PC-9 (cell line): Measurements from ENCODE around the gene IPPK. TPM values are rescaled to one million over a fixed set of nuclear protein-coding genes. Genes with fewer than 3 reads are reported as not detected.

Source experiments
- BruUV-seq: library from RNA; stranded (reverse); fragments of 400-500 nt; replicated peaks from 2 replicates; lab custom pipeline; 2021; lab: Mats Ljungman, UMichigan
- CTCF ChIA-PET: fragments of 300-600 bp; sonication (Branson Sonifier 250); formaldehyde crosslinking; loops from one replicate; lab custom pipeline; 2022; ENCODE audit warnings: antibody characterized with exemption; lab: Charles Lee
- POLR2A ChIA-PET: fragments of 300-600 bp; sonication (Branson Sonifier 250); formaldehyde crosslinking; loops from one replicate; lab custom pipeline; 2022; ENCODE audit warnings: antibody characterized with exemption; ENCODE audit not compliant: unreplicated experiment; lab: Charles Lee
- DNase-seq, 2 experiments: peaks; one replicate each; pipeline versions ENCODE4 v3.0.0 to v3.0.0-alpha.2; 2015 to 2022; ENCODE audit warnings: mixed read lengths in 1 of 2
- H2AFZ ChIP-seq: fragments of 200-600 bp; sonication (generic); 2 replicates; pipeline ENCODE4 v1.8.1; 2017; ENCODE audit warnings: antibody characterized with exemption
- H3F3A ChIP-seq: fragments of 200-600 bp; sonication (generic); 2 replicates; pipeline ENCODE4 v1.8.1; 2017; ENCODE audit warnings: antibody characterized with exemption, mild to moderate bottlenecking, low read depth; ENCODE audit not compliant: insufficient read depth
- H3K27ac ChIP-seq: fragments of 200-600 bp; sonication (generic); 2 replicates; pipeline ENCODE4 v1.6.1; 2016; ENCODE audit warnings: mixed run types
- H3K27me3 ChIP-seq: fragments of 200-600 bp; sonication (generic); 2 replicates; pipeline ENCODE4 v1.6.1; 2016; ENCODE audit warnings: low read depth, mixed run types; ENCODE audit not compliant: insufficient read depth
- H3K36me3 ChIP-seq: fragments of 200-600 bp; sonication (generic); 2 replicates; pipeline ENCODE4 v1.6.1; 2016; ENCODE audit warnings: low read depth, mixed run types
- H3K4me1 ChIP-seq: fragments of 200-600 bp; sonication (generic); replicated peaks from 2 replicates; pipeline ENCODE4 v1.6.1; 2016; ENCODE audit warnings: mixed run types; ENCODE audit not compliant: insufficient read depth
- H3K4me2 ChIP-seq: fragments of 200-600 bp; sonication (generic); 2 replicates; pipeline ENCODE4 v1.6.1; 2017; ENCODE audit warnings: mixed run types
- H3K4me3 ChIP-seq: fragments of 200-600 bp; sonication (generic); 2 replicates; pipeline ENCODE4 v1.6.1; 2016; ENCODE audit warnings: mixed run types
- H3K79me2 ChIP-seq: fragments of 200-600 bp; sonication (generic); 2 replicates; pipeline ENCODE4 v1.6.1; 2017; ENCODE audit warnings: low read depth, mixed run types
- H3K9me2 ChIP-seq: fragments of 200-600 bp; sonication (generic); 2 replicates; pipeline ENCODE4 v1.8.1; 2017; ENCODE audit warnings: mild to moderate bottlenecking; ENCODE audit not compliant: insufficient read depth
- H3K9me3 ChIP-seq: fragments of 200-600 bp; sonication (generic); 2 replicates; pipeline ENCODE4 v1.8.1; 2016; ENCODE audit warnings: low read depth; ENCODE audit not compliant: insufficient read depth
- H4K20me1 ChIP-seq: fragments of 200-600 bp; sonication (generic); 2 replicates; pipeline ENCODE4 v1.8.1; 2017; ENCODE audit not compliant: insufficient read depth
- EZH2 ChIP-seq: fragments of 200-600 bp; sonication (generic); IDR thresholded peaks from 2 replicates; pipeline ENCODE4 v1.8.0; 2017; ENCODE audit warnings: antibody characterized with exemption, low read depth
- intact Hi-C: fragments of 100-400 bp; cut with micrococcal nuclease; formaldehyde crosslinking; loops from one replicate; pipeline ENCODE4 v1.10.0; 2022; ENCODE audit not compliant: unreplicated experiment
- total RNA-seq: library from RNA; stranded (reverse); gene quantifications from 2 replicates; pipeline ENCODE4 v1.2.3, GENCODE V29; 2021
- TF ChIP-seq, protein P1 (sequence below): fragments of 200-600 bp; sonication (generic); conservative IDR thresholded peaks from 2 replicates; pipeline ENCODE4 v1.6.1; 2017; ENCODE audit warnings: mixed run types, antibody characterized with exemption, mild to moderate bottlenecking, moderate library complexity

Gene IPPK
- total RNA-seq, 1 experiment from 2014 or later: 12.3 TPM

DNA sequence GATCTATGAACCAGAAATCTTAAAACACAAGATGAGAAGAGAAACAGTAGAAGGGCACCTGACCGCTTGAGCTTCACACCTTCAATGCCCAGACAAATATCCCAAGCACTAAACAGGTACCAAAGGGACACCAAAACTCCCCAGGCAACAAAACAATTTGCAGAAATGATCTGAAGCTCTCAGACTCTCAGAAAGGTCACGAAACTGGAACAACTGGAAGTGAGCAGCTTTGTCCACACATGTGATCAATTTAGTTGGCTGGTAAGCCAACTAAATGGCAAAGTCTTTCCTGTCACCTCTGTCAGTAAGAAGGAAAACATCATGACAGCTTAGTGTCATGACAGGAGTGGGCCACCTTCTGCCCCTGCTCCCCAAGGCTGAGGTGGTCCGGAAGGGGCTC, 4.1 kb downstream of the IPPK start:
- no peak overlapping the region for H3K4me2 ChIP-seq
- no peak overlapping the region for H2AFZ ChIP-seq
- H3K9me3 ChIP-seq: no peaks in the 10 kb centered on the region
- CTCF ChIA-PET: no interaction called here
- POLR2A ChIA-PET: no interaction called here
- TF ChIP-seq EZH2: no peak
- peaks cover 62% of the 10 kb centered on the region for H4K20me1 ChIP-seq
- no peaks in the 10 kb centered on the region for H3K27me3 ChIP-seq
- H3K27ac ChIP-seq: no peak overlapping the region
- intact Hi-C loops: no loop called here
- BruUV-seq: no TSS peak
- peaks cover 7% of the 10 kb centered on the region; the same call in 1 of the 2 replicates for H3K4me1 ChIP-seq
- 0 out of 2 replicates have a peak, but pooled peaks cover 9% of the 10 kb centered on the region for H3K36me3 ChIP-seq
- no peak for DNase-seq
- H3K4me3 ChIP-seq: no peak overlapping the region
- H3K9me2 ChIP-seq: no peaks in the 10 kb centered on the region
- peaks cover 96% of the 10 kb centered on the region for H3K79me2 ChIP-seq
- H3F3A ChIP-seq: peaks cover 6% of the 10 kb centered on the region

- intact Hi-C loops: no loop called here
- 0 out of 2 replicates have a peak, but pooled peaks cover 9% of the 10 kb centered on the region for H3K36me3 ChIP-seq
- no peak for TF ChIP-seq EZH2
- TF ChIP-seq, protein P1, sequence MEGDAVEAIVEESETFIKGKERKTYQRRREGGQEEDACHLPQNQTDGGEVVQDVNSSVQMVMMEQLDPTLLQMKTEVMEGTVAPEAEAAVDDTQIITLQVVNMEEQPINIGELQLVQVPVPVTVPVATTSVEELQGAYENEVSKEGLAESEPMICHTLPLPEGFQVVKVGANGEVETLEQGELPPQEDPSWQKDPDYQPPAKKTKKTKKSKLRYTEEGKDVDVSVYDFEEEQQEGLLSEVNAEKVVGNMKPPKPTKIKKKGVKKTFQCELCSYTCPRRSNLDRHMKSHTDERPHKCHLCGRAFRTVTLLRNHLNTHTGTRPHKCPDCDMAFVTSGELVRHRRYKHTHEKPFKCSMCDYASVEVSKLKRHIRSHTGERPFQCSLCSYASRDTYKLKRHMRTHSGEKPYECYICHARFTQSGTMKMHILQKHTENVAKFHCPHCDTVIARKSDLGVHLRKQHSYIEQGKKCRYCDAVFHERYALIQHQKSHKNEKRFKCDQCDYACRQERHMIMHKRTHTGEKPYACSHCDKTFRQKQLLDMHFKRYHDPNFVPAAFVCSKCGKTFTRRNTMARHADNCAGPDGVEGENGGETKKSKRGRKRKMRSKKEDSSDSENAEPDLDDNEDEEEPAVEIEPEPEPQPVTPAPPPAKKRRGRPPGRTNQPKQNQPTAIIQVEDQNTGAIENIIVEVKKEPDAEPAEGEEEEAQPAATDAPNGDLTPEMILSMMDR: no peak
- peaks cover 92% of the 10 kb centered on the region for H3K79me2 ChIP-seq
- H3K9me2 ChIP-seq: no peaks in the 10 kb centered on the region
- DNase-seq: no peak
- H4K20me1 ChIP-seq: peaks cover 74% of the 10 kb centered on the region
- no peak overlapping the region for H3K27ac ChIP-seq
- BruUV-seq: no TSS peak
- H3K27me3 ChIP-seq: no peaks in the 10 kb centered on the region
- ChIA-PET CTCF (no interaction called here), POLR2A (no interaction called here)
- no peak overlapping the region for H3K4me3 ChIP-seq
- no peak overlapping the region for H2AFZ ChIP-seq
- H3F3A ChIP-seq: no peaks in the 10 kb centered on the region
- peaks cover 7% of the 10 kb centered on the region; the same call in 1 of the 2 replicates for H3K4me1 ChIP-seq
- H3K9me3 ChIP-seq: no peaks in the 10 kb centered on the region
- no peak overlapping the region for H3K4me2 ChIP-seq
These were observed 5.4 kb downstream of the IPPK start for GRCh38 chr9:92664394-92665152.

DNA sequence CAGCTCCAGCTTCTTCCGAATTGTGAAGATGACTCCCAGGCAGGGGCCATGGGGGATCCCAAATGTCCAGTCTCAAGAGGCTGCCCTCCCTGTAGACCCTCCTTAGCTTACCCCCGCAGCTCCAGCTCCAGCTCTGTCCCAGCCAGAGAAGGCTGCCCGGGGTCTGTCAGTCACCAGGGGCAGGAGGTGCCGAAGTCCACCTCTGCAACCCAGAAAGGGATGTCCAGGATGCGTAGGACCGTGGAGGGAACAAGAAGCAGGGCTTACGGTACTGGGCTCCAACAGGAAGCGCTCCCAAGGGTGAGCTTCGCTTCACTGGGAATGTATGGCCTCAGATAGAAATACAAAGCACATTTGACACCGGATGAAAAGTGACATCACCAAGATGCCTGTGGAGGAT, 6.0 kb downstream of the IPPK start:
- H3K9me3 ChIP-seq: no peaks in the 10 kb centered on the region
- DNase-seq: no peak
- ChIA-PET POLR2A (no interaction called here), CTCF (no interaction called here)
- H3F3A ChIP-seq: no peaks in the 10 kb centered on the region
- peaks cover 74% of the 10 kb centered on the region for H4K20me1 ChIP-seq
- H3K36me3 ChIP-seq: 0 out of 2 replicates have a peak, but pooled peaks cover 11% of the 10 kb centered on the region
- H3K9me2 ChIP-seq: no peaks in the 10 kb centered on the region
- peaks cover 7% of the 10 kb centered on the region; the same call in 1 of the 2 replicates for H3K4me1 ChIP-seq
- no peak overlapping the region for H3K4me3 ChIP-seq
- intact Hi-C loops: no loop called here
- H3K4me2 ChIP-seq: no peak overlapping the region
- no peaks in the 10 kb centered on the region for H3K27me3 ChIP-seq
- no peak for TF ChIP-seq EZH2
- peaks cover 85% of the 10 kb centered on the region for H3K79me2 ChIP-seq
- BruUV-seq: no TSS peak
- H2AFZ ChIP-seq: no peak overlapping the region
- H3K27ac ChIP-seq: no peak overlapping the region

DNA sequence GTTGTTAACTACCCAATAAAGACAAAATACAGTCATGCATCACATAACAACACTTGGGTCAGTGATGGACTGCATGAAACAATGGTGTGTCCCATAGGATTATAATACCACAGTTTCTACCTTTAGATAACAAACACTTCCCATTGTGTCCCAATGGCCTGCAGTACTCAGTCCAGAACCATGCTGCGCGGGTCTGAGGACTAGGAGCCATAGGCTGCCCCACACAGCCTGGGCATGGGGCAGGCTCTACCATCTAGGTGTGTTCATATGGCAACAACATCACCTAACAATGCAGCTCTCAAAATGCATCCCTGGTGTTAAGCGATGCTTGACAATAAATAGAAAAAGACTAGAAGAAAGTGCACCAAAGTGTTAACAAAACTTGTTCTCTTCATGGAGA, 6.8 kb downstream of the IPPK start:
- Histone ChIP-seq H3K9me2 (no peaks in the 10 kb centered on the region), H3K4me3 (no peak overlapping the region), H2AFZ (no peak overlapping the region), H3K36me3 (0 out of 2 replicates have a peak, but pooled peaks cover 18% of the 10 kb centered on the region), H3K27ac (no peak overlapping the region), H3K79me2 (peaks cover 82% of the 10 kb centered on the region), H3F3A (no peaks in the 10 kb centered on the region), H3K4me1 (no peaks in the 10 kb centered on the region; the same call in 1 of the 2 replicates), H4K20me1 (peaks cover 66% of the 10 kb centered on the region), H3K27me3 (no peaks in the 10 kb centered on the region), H3K9me3 (no peaks in the 10 kb centered on the region), H3K4me2 (no peak overlapping the region)
- BruUV-seq: no TSS peak
- ChIA-PET POLR2A (no interaction called here), CTCF (no interaction called here)
- TF ChIP-seq, protein P1: no peak
- TF ChIP-seq EZH2: no peak
- no peak for DNase-seq
- intact Hi-C loops: no loop called here
